ENCODE results near the gene SRPK3.

GRCh38 chrX:153824348-153824747 lies 43.5 kb downstream of the SRPK3 start:
- TF ChIP-seq RCOR1 (IDR thresholded peaks at IDR 0.05; ENCODE audit: low read length) (no peak), TCF12 (IDR thresholded peaks at IDR 0.05) (no peak), YY1 (IDR thresholded peaks at IDR 0.05; ENCODE audit: low read depth) (no peak), SIN3A (IDR thresholded peaks at IDR 0.05; ENCODE audit: borderline replicate concordance, low read depth, low read length) (no peak), GATA2 (CRISPR knock-in tag; IDR thresholded peaks at IDR 0.05) (no peak), RAD21 (IDR thresholded peaks at IDR 0.05; ENCODE audit: low read length) (no peak), CTCF (IDR thresholded peaks at IDR 0.05) (no peak), POLR2AphosphoS5 (IDR thresholded peaks at IDR 0.05; ENCODE audit: low read depth, low read length) (no peak), MXI1 (IDR thresholded peaks at IDR 0.05; ENCODE audit: low read depth, low read length) (no peak), USF1 (IDR thresholded peaks at IDR 0.05; ENCODE audit: borderline replicate concordance, low read depth) (no peak), PBX3 (IDR thresholded peaks at IDR 0.05) (no peak)
